A673 (cell line): ENCODE measurements around the gene UBP1.
"Not testable (repeated sequence)": the region's sequence is repeated elsewhere in the genome, so short reads cannot be mapped to it uniquely, and the experiment has no call there.

Experiments used
- CTCF ChIP-seq: fragments of 300-800, 200-600 bp; sonication (generic); conservative IDR thresholded peaks from 2 replicates; pipeline ENCODE4 v1.5.1; 2017; ENCODE audit warnings: low read depth, mild to moderate bottlenecking, antibody characterized with exemption, low read length, moderate library complexity, mixed read lengths
- EZH2 ChIP-seq: fragments of 200-600 bp; sonication (generic); IDR thresholded peaks from 2 replicates; pipeline ENCODE4 v1.6.1; 2017; ENCODE audit warnings: borderline replicate concordance, low read depth, mild to moderate bottlenecking, mixed read lengths, antibody characterized with exemption, low read length; ENCODE audit not compliant: poor library complexity, severe bottlenecking

GRCh38 chr3:33451994-33452393 is 11.8 kb upstream of the UBP1 start:
- not testable (repeated sequence) for TF ChIP-seq CTCF, EZH2
